GM12872 (cell line): ENCODE results near the gene PKP4.

Source experiments
- CTCF ChIP-seq: IDR thresholded peaks from 3 replicates; pipeline ENCODE4 v1.5.1; 2011; ENCODE audit warnings: low read depth, mild to moderate bottlenecking, low read length, moderate library complexity; ENCODE audit not compliant: insufficient read depth

Gene PKP4

GRCh38 chr2:158489366-158490112 is 32.8 kb downstream of the PKP4 start:
- TF ChIP-seq CTCF = no peak

- no peak for TF ChIP-seq CTCF
Observed at GRCh38 chr2:158491072-158491471, 34.3 kb downstream of the PKP4 start.

- no peak for TF ChIP-seq CTCF
Observed at GRCh38 chr2:158493458-158493857, 36.7 kb downstream of the PKP4 start.

- TF ChIP-seq CTCF = no peak
Observed at GRCh38 chr2:158495175-158495574, 38.4 kb downstream of the PKP4 start.

- no peak for TF ChIP-seq CTCF
Observed at GRCh38 chr2:158496986-158497385, 40.2 kb downstream of the PKP4 start.

- no peak for TF ChIP-seq CTCF
Observed at GRCh38 chr2:158497486-158497885, 40.7 kb downstream of the PKP4 start.

- TF ChIP-seq CTCF = no peak
Observed at GRCh38 chr2:158498043-158498748, 41.4 kb downstream of the PKP4 start.
